Measurements from ENCODE around the gene FRK.
"Not testable (repeated sequence)": the region's sequence is repeated elsewhere in the genome, so short reads cannot be mapped to it uniquely, and the experiment has no call there.

The FRK gene

GRCh38 chr6:115934145-115934544, 126.5 kb downstream of the FRK start:
- DNase-seq = no peak

- no peak for DNase-seq
These were observed 128.2 kb downstream of the FRK start for GRCh38 chr6:115932481-115932880.

- DNase-seq = not testable (repeated sequence)
These were observed 132.7 kb downstream of the FRK start for GRCh38 chr6:115928000-115928399.

GRCh38 chr6:115922971-115923370, 137.7 kb downstream of the FRK start:
- no peak for DNase-seq

- no peak for DNase-seq
These were observed 146.6 kb downstream of the FRK start for GRCh38 chr6:115914098-115914497.

- no peak for DNase-seq
These were observed 150.7 kb downstream of the FRK start for GRCh38 chr6:115909923-115910546.

- DNase-seq = no peak
These were observed 151.7 kb downstream of the FRK start for GRCh38 chr6:115908906-115909559.

GRCh38 chr6:115905471-115905870, 155.2 kb downstream of the FRK start:
- DNase-seq = no peak

GRCh38 chr6:115902436-115902835, 158.3 kb downstream of the FRK start:
- no peak for DNase-seq

- DNase-seq = no peak
These were observed 158.8 kb downstream of the FRK start for GRCh38 chr6:115901896-115902295.

- no peak for DNase-seq
These were observed 160.9 kb downstream of the FRK start for GRCh38 chr6:115899730-115900282.

GRCh38 chr6:115898246-115898645, 162.4 kb downstream of the FRK start:
- no peak for DNase-seq

GRCh38 chr6:115896538-115897129, 164.1 kb downstream of the FRK start:
- no peak for DNase-seq

- DNase-seq = no peak
These were observed 166.2 kb downstream of the FRK start for GRCh38 chr6:115894426-115894992.

- DNase-seq = no peak
These were observed 168.9 kb downstream of the FRK start for GRCh38 chr6:115891750-115892149.

- DNase-seq = peak; percentile 5
These were observed 169.5 kb downstream of the FRK start for GRCh38 chr6:115891111-115891669.

GRCh38 chr6:115890238-115890637, 170.5 kb downstream of the FRK start:
- DNase-seq = no peak

GRCh38 chr6:115888687-115889470, 171.8 kb downstream of the FRK start:
- DNase-seq = not testable (repeated sequence)

GRCh38 chr6:115887891-115888290, 172.8 kb downstream of the FRK start:
- no peak for DNase-seq

- no peak for DNase-seq
These were observed 174.9 kb downstream of the FRK start for GRCh38 chr6:115885636-115886366.

GRCh38 chr6:115882771-115883170, 177.9 kb downstream of the FRK start:
- no peak for DNase-seq

- DNase-seq = no peak
These were observed 178.5 kb downstream of the FRK start for GRCh38 chr6:115882174-115882573.

Measured in activated CD4-positive, alpha-beta T cell treated with anti-CD3 and anti-CD28 coated beads for 48 hours (primary cell).